GM20000 (cell line): ENCODE measurements around the gene MINDY3.

Source experiments
- DNase-seq: peaks from one replicate; pipeline ENCODE4 v3.0.0; 2012; ENCODE audit warnings: low spot score
- CTCF ChIP-seq: IDR thresholded peaks from 2 replicates; pipeline ENCODE4 v1.5.1; 2012; ENCODE audit warnings: mild to moderate bottlenecking, control low read depth; ENCODE audit errors: extremely low read depth, missing control alignments

MINDY3 gene

GRCh38 chr10:15822131-15822530, 38.2 kb downstream of the MINDY3 start:
- TF ChIP-seq CTCF = no peak
- no peak for DNase-seq

GRCh38 chr10:15821046-15821683, 39.1 kb downstream of the MINDY3 start:
- no peak for DNase-seq
- TF ChIP-seq CTCF = no peak

GRCh38 chr10:15817409-15818046, 42.8 kb downstream of the MINDY3 start:
- no peak for TF ChIP-seq CTCF
- no peak for DNase-seq

- no peak for DNase-seq
- no peak for TF ChIP-seq CTCF
Measured at GRCh38 chr10:15815242-15815885, 44.9 kb downstream of the MINDY3 start.

GRCh38 chr10:15814565-15814964, 45.7 kb downstream of the MINDY3 start:
- DNase-seq = peak; percentile 16
- TF ChIP-seq CTCF = no peak

- no peak for DNase-seq
- TF ChIP-seq CTCF = no peak
Measured at GRCh38 chr10:15813415-15813814, 46.9 kb downstream of the MINDY3 start.

GRCh38 chr10:15809450-15809849, 50.9 kb downstream of the MINDY3 start:
- DNase-seq = no peak
- TF ChIP-seq CTCF = no peak
